Hepatocyte (in vitro differentiated cells): Measurements from ENCODE around the gene ERO1B.

Experiments
- CTCF ChIP-seq: fragments of 200-600 bp; sonication (generic); IDR thresholded peaks from 2 replicates; pipeline ENCODE4 v1.5.1; 2016; ENCODE audit warnings: antibody characterized with exemption, mild to moderate bottlenecking; ENCODE audit not compliant: poor library complexity
- EZH2 ChIP-seq: fragments of 200-600 bp; sonication (generic); IDR thresholded peaks from 2 replicates; pipeline ENCODE4 v1.6.1; 2016; ENCODE audit warnings: antibody characterized with exemption, mild to moderate bottlenecking, borderline replicate concordance
- EZH2phosphoT487 ChIP-seq: fragments of 200-600 bp; sonication (generic); IDR thresholded peaks from one replicate; pipeline ENCODE4 v1.6.1; 2018; ENCODE audit warnings: antibody characterized with exemption, mild to moderate bottlenecking, low read depth, moderate library complexity; ENCODE audit not compliant: unreplicated experiment, severe bottlenecking

GRCh38 chr1:236284291-236284721 is 2.5 kb upstream of the ERO1B start:
- TF ChIP-seq CTCF: no peak
- no peak for TF ChIP-seq EZH2phosphoT487
- no peak for TF ChIP-seq EZH2
